ENCODE data around the gene OGDH. TPM values are rescaled to one million over a fixed set of nuclear protein-coding genes. Genes with fewer than 3 reads are reported as not detected.
A peak's percentile ranks its signal among the peaks of the same experiment; 100 is the strongest.

The OGDH gene
- polyA plus RNA-seq, 3 donors, result 41.0 to 74.1 (median 49.9) TPM

DNA sequence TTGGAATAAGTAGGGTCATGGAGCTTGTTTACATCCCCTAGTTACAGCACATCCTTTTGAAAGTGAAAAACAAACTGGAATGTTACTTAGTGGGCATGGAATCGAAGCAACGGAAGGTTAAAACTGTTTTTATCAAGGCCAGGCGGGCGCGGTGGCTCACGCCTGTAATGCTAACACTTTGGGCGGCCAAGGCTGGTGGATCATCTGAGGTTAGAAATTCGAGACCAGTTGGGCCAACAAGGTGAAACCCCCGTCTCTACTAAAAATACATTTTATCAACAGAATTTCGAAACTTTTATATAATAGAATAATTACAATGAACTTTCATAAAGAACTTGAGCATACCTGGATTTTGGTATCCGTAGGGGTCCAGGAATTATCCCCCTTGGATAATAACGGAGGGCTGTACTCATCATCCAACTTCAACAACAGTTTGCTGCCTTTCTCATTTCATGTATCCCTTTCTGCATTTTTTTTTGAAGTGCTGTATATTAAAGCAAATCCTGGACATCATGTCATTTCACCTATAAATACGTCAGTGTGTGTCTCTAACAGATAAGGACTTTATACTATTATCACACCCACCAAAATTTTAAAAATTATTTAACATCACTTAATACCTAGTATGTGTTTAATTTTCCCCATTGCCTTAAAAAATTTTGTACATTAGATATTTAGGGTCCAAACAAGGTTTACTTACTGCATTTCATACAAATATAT, 23.1 kb upstream of the OGDH start:
- WGBS (ENCODE audit: insufficient coverage), result 100% methylated on average over 6 of the region's 13 CpGs
- peak overlapping the region; percentile 79 for H3K4me2 ChIP-seq (replicated peaks; ENCODE audit: extremely low read depth, low read length, poor library complexity, severe bottlenecking)
- H3K27me3 ChIP-seq (ENCODE audit: control insufficient read depth in 2 of 2, insufficient read depth in 2 of 2, low read length in 2 of 2), result no peaks in the 10 kb centered on the region
- Mint-ChIP-seq H3K9me3 (no peaks in the 10 kb centered on the region), H3K36me3 (peaks cover 18 to 26% of the 10 kb centered on the region in 2 donors), H3K27ac (peak overlapping the region; percentile 97 to 99 (median 99)), H3K4me3 (peak overlapping the region; percentile 87 to 95), H3K4me1 (peaks cover 21% of the 10 kb centered on the region), H3K27me3 (ENCODE audit: low read depth in 3 of 3) (no peaks in the 10 kb centered on the region)
- peak overlapping the region; percentile 79 for H2AFZ ChIP-seq (ENCODE audit: insufficient read depth, low read depth, low read length, poor library complexity, severe bottlenecking)
- H3K79me2 ChIP-seq (ENCODE audit: insufficient read depth, low read length), result peaks cover 36% of the 10 kb centered on the region
- no peaks in the 10 kb centered on the region for H4K20me1 ChIP-seq (ENCODE audit: insufficient read depth, low read length)
- H3K9me3 ChIP-seq (replicated peaks in 1 of 2; ENCODE audit: control insufficient read depth in 1 of 2, insufficient read depth in 1 of 2, low read length in 2 of 2), result no peaks in the 10 kb centered on the region
- H3K9ac ChIP-seq (ENCODE audit: insufficient read depth, low read length, poor library complexity, severe bottlenecking), result peak overlapping the region; percentile 94
- peaks cover 17 to 21% of the 10 kb centered on the region in 2 donors for H3K36me3 ChIP-seq (replicated peaks in 1 of 2; ENCODE audit: control insufficient read depth in 1 of 2, insufficient read depth in 2 of 2, low read length in 2 of 2)
- peak overlapping the region; percentile 69 to 90 (median 81) for H3K4me3 ChIP-seq (replicated peaks in 1 of 3; ENCODE audit: low read depth in 2 of 3, low read length in 3 of 3)
- intact Hi-C loops (cut with micrococcal nuclease), result loop anchor here (5.0 to 10.0 kb wide), 4 partner anchors 51 to 529 kb away; partner anchors contain the start of genes H2AZ2 (in 1 of the 2), PURB (in 1 of the 2) and TBRG4 (in 1 of the 2)
- DNase-seq, result no peak
- peak overlapping the region; percentile 94 to 99 for H3K27ac ChIP-seq (ENCODE audit: low read depth in 1 of 2, low read length in 2 of 2)
- TF ChIP-seq CTCF (IDR thresholded peaks at IDR 0.05), result no peak
- H3K4me1 ChIP-seq (ENCODE audit: control insufficient read depth in 1 of 2, insufficient read depth in 2 of 2, low read length in 2 of 2), result peaks cover 18 to 22% of the 10 kb centered on the region in 2 donors

- Mint-ChIP-seq H3K4me3 (no peak overlapping the region), H3K36me3 (no peaks in the 10 kb centered on the region), H3K9me3 (no peaks in the 10 kb centered on the region), H3K27ac (peak overlapping the region in 3 of 7 donors; percentile 21 to 26 (median 26)), H3K27me3 (ENCODE audit: low read depth in 3 of 3) (peaks cover 1 to 4% (median 3%) of the 10 kb centered on the region in 3 donors), H3K4me1 (peaks cover 6% of the 10 kb centered on the region)
- intact Hi-C loops (cut with micrococcal nuclease), result loop anchor here (5.0 to 10.0 kb wide), 5 partner anchors 47 to 334 kb away; partner anchors contain the start of genes ZMIZ2 (in 2 of the 2), H2AZ2 (in 1 of the 2) and PURB (in 1 of the 2)
- Histone ChIP-seq H3K4me3 (replicated peaks in 1 of 3; ENCODE audit: low read depth in 2 of 3, low read length in 3 of 3) (no peak overlapping the region), H3K4me1 (ENCODE audit: control insufficient read depth in 1 of 2, insufficient read depth in 2 of 2, low read length in 2 of 2) (peaks cover 2% of the 10 kb centered on the region in 2 donors), H3K9ac (ENCODE audit: insufficient read depth, low read length, poor library complexity, severe bottlenecking) (no peak overlapping the region), H3K79me2 (ENCODE audit: insufficient read depth, low read length) (no peaks in the 10 kb centered on the region), H2AFZ (ENCODE audit: insufficient read depth, low read depth, low read length, poor library complexity, severe bottlenecking) (peak overlapping the region; percentile 35), H4K20me1 (ENCODE audit: insufficient read depth, low read length) (no peaks in the 10 kb centered on the region), H3K27me3 (ENCODE audit: control insufficient read depth in 2 of 2, insufficient read depth in 2 of 2, low read length in 2 of 2) (no peaks in the 10 kb centered on the region), H3K4me2 (replicated peaks; ENCODE audit: extremely low read depth, low read length, poor library complexity, severe bottlenecking) (no peak overlapping the region), H3K9me3 (replicated peaks in 1 of 2; ENCODE audit: control insufficient read depth in 1 of 2, insufficient read depth in 1 of 2, low read length in 2 of 2) (no peaks in the 10 kb centered on the region), H3K27ac (ENCODE audit: low read depth in 1 of 2, low read length in 2 of 2) (no peak overlapping the region), H3K36me3 (replicated peaks in 1 of 2; ENCODE audit: control insufficient read depth in 1 of 2, insufficient read depth in 2 of 2, low read length in 2 of 2) (no peaks in the 10 kb centered on the region)
- peak; percentile 46 to 58 (median 55) for DNase-seq
- no CpG with 5 or more reads among the region's 6 CpGs for WGBS (ENCODE audit: insufficient coverage)
- peak; percentile 81 for TF ChIP-seq CTCF (IDR thresholded peaks at IDR 0.05)
These were observed 18.4 kb upstream of the OGDH start for GRCh38 chr7:44587843-44588711.

All from CD14-positive monocyte (primary cell).